B cell (primary cell): ENCODE data around the gene PLAC9. TPM values are rescaled to one million over a fixed set of nuclear protein-coding genes. Genes with fewer than 3 reads are reported as not detected.

Experiments
- ATAC-seq: fragments of 200-7000 bp; cut with Tn5 transposase; one replicate; pipeline ENCODE4 v1.10.0; 2021; ENCODE audit warnings: low read depth, mild to moderate bottlenecking, moderate number of reproducible peaks, moderate library complexity
- CTCF ChIA-PET: fragments of 350-600 bp; sonication (Branson Sonifier 250); formaldehyde crosslinking; loops from one replicate; lab custom pipeline; 2021; ENCODE audit warnings: antibody characterized with exemption, inconsistent platforms; lab: Charles Lee
- POLR2A ChIA-PET: fragments of 350-600 bp; sonication (Branson Sonifier 250); formaldehyde crosslinking; loops from one replicate; lab custom pipeline; 2021; ENCODE audit warnings: antibody characterized with exemption; lab: Charles Lee
- DNase-seq: peaks from one replicate; pipeline ENCODE4 v3.0.0; 2013
- H2AFZ ChIP-seq: 2 replicates; pipeline ENCODE4 v1.6.1; 2012; ENCODE audit warnings: mild to moderate bottlenecking, low read depth, low read length; ENCODE audit not compliant: insufficient read depth, poor library complexity, severe bottlenecking
- H3K27ac ChIP-seq, 2 donors: 1 replicate in 1 of 2; 2 replicates in 1 of 2; pipeline ENCODE4 v1.5.1; 2012 to 2013; ENCODE audit warnings: low read length in 2 of 2, mild to moderate bottlenecking in 2 of 2, moderate library complexity in 1 of 2
- H3K27me3 ChIP-seq, 4 experiments: fragments of 200-600 bp in 1 of 4; sonication (generic) in 1 of 4; replicated peaks in 1 of 4; 1 replicate in 2 of 4; 2 replicates in 2 of 4; pipeline versions ENCODE4 v1.6.1 to v1.7.0; 2013 to 2016; ENCODE audit warnings: low read length in 3 of 4, mild to moderate bottlenecking in 2 of 4, mixed read lengths in 1 of 4, moderate library complexity in 1 of 4; ENCODE audit not compliant: insufficient read depth in 4 of 4, control insufficient read depth in 3 of 4; ENCODE audit errors: control extremely low read depth in 1 of 4
- H3K36me3 ChIP-seq, 2 experiments: replicated peaks in 1 of 2; 1 replicate in 1 of 2; 2 replicates in 1 of 2; pipeline versions ENCODE4 v1.6.1 to v1.7.1; 2013; ENCODE audit warnings: low read length in 1 of 2; ENCODE audit not compliant: insufficient read depth in 2 of 2, control insufficient read depth in 1 of 2; ENCODE audit errors: control extremely low read depth in 1 of 2, extremely low read depth in 1 of 2
- H3K4me1 ChIP-seq, 2 donors: fragments of 200-600 bp in 1 of 2; sonication (generic) in 1 of 2; 1 replicate in 1 of 2; 2 replicates in 1 of 2; pipeline versions ENCODE4 v1.5.1 to v1.6.1; 2013 to 2017; ENCODE audit warnings: low read length in 2 of 2; ENCODE audit not compliant: control insufficient read depth in 2 of 2, insufficient read depth in 2 of 2
- H3K4me2 ChIP-seq: replicated peaks from 2 replicates; pipeline ENCODE3; 2012; ENCODE audit warnings: mild to moderate bottlenecking, low read depth, low read length; ENCODE audit not compliant: poor library complexity, severe bottlenecking
- H3K4me3 ChIP-seq, 5 experiments: fragments of 200-600 bp in 1 of 5; sonication (generic) in 1 of 5; 1 replicate in 3 of 5; 2 replicates in 2 of 5; pipeline versions ENCODE4 v1.5.1 to v1.7.0; 2011 to 2016; ENCODE audit warnings: low read length in 4 of 5, mild to moderate bottlenecking in 4 of 5, low read depth in 2 of 5, control low read depth in 1 of 5, moderate library complexity in 1 of 5; ENCODE audit not compliant: insufficient read depth in 1 of 5; ENCODE audit errors: control extremely low read depth in 1 of 5, extremely low read depth in 1 of 5
- H3K79me2 ChIP-seq: fragments of 200-600 bp; sonication (generic); one replicate; pipeline ENCODE4 v1.6.0; 2016; ENCODE audit warnings: low read length; ENCODE audit not compliant: control insufficient read depth, insufficient read depth
- H3K9ac ChIP-seq: fragments of 200-600 bp; sonication (generic); 2 replicates; pipeline ENCODE4 v1.6.1; 2017; ENCODE audit warnings: mild to moderate bottlenecking, low read length, moderate library complexity
- H3K9me3 ChIP-seq, 3 donors: one replicate each; pipeline versions ENCODE4 v1.6.1 to v1.7.1; 2013; ENCODE audit warnings: low read length in 2 of 3; ENCODE audit not compliant: control insufficient read depth in 2 of 3, insufficient read depth in 1 of 3; ENCODE audit errors: control extremely low read depth in 1 of 3
- H4K20me1 ChIP-seq: 2 replicates; pipeline ENCODE4 v1.6.0; 2012; ENCODE audit warnings: mild to moderate bottlenecking, low read length; ENCODE audit not compliant: insufficient read depth, control insufficient read depth, poor library complexity, severe bottlenecking
- H3K27ac Mint-ChIP-seq: one replicate; pipeline ENCODE4 v1.8.0; 2021; ENCODE audit warnings: mixed read lengths
- H3K27me3 Mint-ChIP-seq: one replicate; pipeline ENCODE4 v1.8.0; 2021; ENCODE audit warnings: mixed read lengths
- H3K4me1 Mint-ChIP-seq: one replicate; pipeline ENCODE4 v1.8.0; 2021; ENCODE audit warnings: mixed read lengths
- H3K4me3 Mint-ChIP-seq: one replicate; pipeline ENCODE4 v1.8.0; 2021; ENCODE audit warnings: mixed read lengths
- H3K9me3 Mint-ChIP-seq: one replicate; pipeline ENCODE4 v1.8.0; 2022; ENCODE audit warnings: mixed read lengths; ENCODE audit not compliant: insufficient read depth
- CTCF ChIP-seq: fragments of 200-600 bp; IDR thresholded peaks from one replicate; pipeline ENCODE4 v1.8.0; 2022; ENCODE audit warnings: antibody characterized with exemption, mild to moderate bottlenecking
- EZH2 ChIP-seq: IDR thresholded peaks from 2 replicates; pipeline ENCODE4 v1.6.1; 2012; ENCODE audit warnings: borderline replicate concordance, low read depth, mild to moderate bottlenecking, moderate library complexity, low read length; ENCODE audit not compliant: insufficient read depth, poor library complexity, severe bottlenecking
- WGBS: methylation state at CpG from one replicate; pipeline ENCODE4 v1.1.5; 2013; ENCODE audit warnings: missing lambda C conversion rate; ENCODE audit not compliant: insufficient coverage; 5-methylcytosine and 5-hydroxymethylcytosine counted together
- intact Hi-C: fragments of 100-400 bp; cut with micrococcal nuclease; formaldehyde crosslinking; loops from one replicate; pipeline ENCODE4 v1.10.0; 2022
- polyA plus RNA-seq: library from polyadenylated mRNA; depleted of rRNA; stranded (reverse); fragments of >200 nt; gene quantifications from 2 replicates; pipeline ENCODE4 v1.2.3, GENCODE V29; 2012
- total RNA-seq, 2 donors: library from RNA; stranded (reverse); fragments of 120-200 nt in 1 of 2; gene quantifications; 1 replicate in 1 of 2; 2 replicates in 1 of 2; pipeline versions ENCODE4 v1.2.3 to v1.2.4, GENCODE V29; 2013 to 2022

Gene PLAC9
- total and polyA plus RNA-seq, 2 donors (not counting 1 experiment from before 2014, with no cell fraction given), result not detected

- no peak overlapping the region for H3K4me3 Mint-ChIP-seq
- POLR2A ChIA-PET, result no interaction called here
- no peaks in the 10 kb centered on the region for H3K9me3 Mint-ChIP-seq
- Histone ChIP-seq H3K9ac (no peak overlapping the region), H2AFZ (no peak overlapping the region), H3K4me1 (no peaks in the 10 kb centered on the region), H4K20me1 (peaks cover 85% of the 10 kb centered on the region), H3K79me2 (peaks cover 13% of the 10 kb centered on the region), H3K9me3 (no peaks in the 10 kb centered on the region), H3K4me2 (no peak overlapping the region), H3K27me3 (no peaks in the 10 kb centered on the region), H3K4me3 (no peak overlapping the region), H3K27ac (no peak overlapping the region), H3K36me3 (peaks cover 0 to 85% of the 10 kb centered on the region in 2 experiments)
- TF ChIP-seq EZH2 (no peak), CTCF (no peak)
- CTCF ChIA-PET, result interaction anchor here (2.2 to 4.2 kb wide), 2 partner anchors 23 to 54 kb away, joined by 11 to 39 read pairs; no protein-coding TSS in a partner anchor
- ATAC-seq, result no peak
- peaks cover 3% of the 10 kb centered on the region for H3K4me1 Mint-ChIP-seq
- 97% methylated on average over 7 of the region's 8 CpGs for WGBS
- no peak for DNase-seq
- no peak overlapping the region for H3K27ac Mint-ChIP-seq
- H3K27me3 Mint-ChIP-seq, result no peaks in the 10 kb centered on the region
- intact Hi-C loops, result loop anchor here (5.0 kb wide), 1 partner anchor 35 kb away; no protein-coding TSS in a partner anchor
Observed at GRCh38 chr10:80167471-80168161, 35.1 kb downstream of the PLAC9 start.

- Histone ChIP-seq H3K4me2 (no peak overlapping the region), H3K79me2 (peaks cover 19% of the 10 kb centered on the region), H3K36me3 (peaks cover 0 to 84% of the 10 kb centered on the region in 2 experiments), H4K20me1 (peaks cover 90% of the 10 kb centered on the region), H3K9ac (no peak overlapping the region), H3K4me3 (no peak overlapping the region), H2AFZ (no peak overlapping the region), H3K27ac (no peak overlapping the region), H3K27me3 (no peaks in the 10 kb centered on the region), H3K4me1 (no peaks in the 10 kb centered on the region), H3K9me3 (no peaks in the 10 kb centered on the region)
- Mint-ChIP-seq H3K27me3 (no peaks in the 10 kb centered on the region), H3K9me3 (no peaks in the 10 kb centered on the region), H3K27ac (no peak overlapping the region), H3K4me3 (no peak overlapping the region), H3K4me1 (peaks cover 3% of the 10 kb centered on the region)
- ATAC-seq, result no peak
- DNase-seq, result no peak
- ChIA-PET POLR2A (no interaction called here), CTCF (interaction anchor here (0.7 to 4.2 kb wide), 4 partner anchors 17 to 53 kb away, joined by 3 to 39 read pairs (median 8); no protein-coding TSS in a partner anchor)
- TF ChIP-seq EZH2, result no peak
- no peak for TF ChIP-seq CTCF
- 100% methylated on average over 4 of the region's 7 CpGs for WGBS
- intact Hi-C loops, result loop anchor here (5.0 kb wide), 1 partner anchor 34 kb away; no protein-coding TSS in a partner anchor
Observed at GRCh38 chr10:80168162-80168511, 35.6 kb downstream of the PLAC9 start.
